Smooth muscle cell (in vitro differentiated cells): ENCODE measurements around the gene ZC3H18. TPM values are rescaled to one million over a fixed set of nuclear protein-coding genes. Genes with fewer than 3 reads are reported as not detected.
A peak's percentile ranks its signal among the peaks of the same experiment; 100 is the strongest.

Source experiments
- DNase-seq: peaks from one replicate; lab custom pipeline; 2025; ENCODE audit not compliant: unreplicated experiment; lab: John Stamatoyannopoulos, UW
- H2AFZ ChIP-seq: fragments of 200-600 bp; sonication (generic); 2 replicates; pipeline ENCODE4 v1.6.0; 2016; ENCODE audit warnings: antibody characterized with exemption, low read depth, mild to moderate bottlenecking
- H3F3A ChIP-seq: fragments of 200-600 bp; sonication (generic); 2 replicates; pipeline ENCODE4 v1.6.0; 2017; ENCODE audit warnings: antibody characterized with exemption, low read depth
- H3K27ac ChIP-seq: fragments of 200-600 bp; sonication (generic); 2 replicates; pipeline ENCODE4 v1.5.1; 2016; ENCODE audit warnings: low read depth, mild to moderate bottlenecking
- H3K27me3 ChIP-seq: fragments of 200-600 bp; sonication (generic); 2 replicates; pipeline ENCODE4 v1.6.1; 2016; ENCODE audit warnings: low read depth, mild to moderate bottlenecking
- H3K36me3 ChIP-seq: fragments of 200-600 bp; sonication (generic); 2 replicates; pipeline ENCODE4 v1.5.1; 2016; ENCODE audit warnings: low read depth
- H3K4me1 ChIP-seq: fragments of 200-600 bp; sonication (generic); 2 replicates; pipeline ENCODE4 v1.5.1; 2016; ENCODE audit warnings: low read depth
- H3K4me2 ChIP-seq: fragments of 200-600 bp; sonication (generic); 2 replicates; pipeline ENCODE4 v1.6.0; 2016; ENCODE audit warnings: mild to moderate bottlenecking
- H3K4me3 ChIP-seq: fragments of 200-600 bp; sonication (generic); 2 replicates; pipeline ENCODE4 v1.5.1; 2016; ENCODE audit warnings: mild to moderate bottlenecking
- H3K79me2 ChIP-seq: fragments of 200-600 bp; sonication (generic); 2 replicates; pipeline ENCODE4 v1.6.0; 2016; ENCODE audit warnings: low read depth, mild to moderate bottlenecking
- H3K9ac ChIP-seq: fragments of 200-600 bp; sonication (generic); 2 replicates; pipeline ENCODE4 v1.6.0; 2016; ENCODE audit warnings: low read depth
- H3K9me3 ChIP-seq: fragments of 200-600 bp; sonication (generic); replicated peaks from 2 replicates; pipeline ENCODE4 v1.5.1; 2016; ENCODE audit warnings: low read depth
- H4K20me1 ChIP-seq: fragments of 200-600 bp; sonication (generic); 2 replicates; pipeline ENCODE4 v1.6.0; 2016; ENCODE audit warnings: low read depth
- WGBS: methylation state at CpG from one replicate; pipeline ENCODE4 v1.1.7; 2016; ENCODE audit warnings: low lambda C conversion rate; 5-methylcytosine and 5-hydroxymethylcytosine counted together
- polyA plus RNA-seq: library from polyadenylated mRNA; unstranded; fragments of >200 nt; fragmentation: Nextera tagmentation; extraction: Ambion mirVana; gene quantifications from 2 replicates; pipeline ENCODE4 v1.2.1, GENCODE V29; 2016
- total RNA-seq: library from RNA; depleted of rRNA; stranded (reverse); fragments of >200 nt; gene quantifications from 2 replicates; pipeline ENCODE4 v1.2.3, GENCODE V29; 2014
- TF ChIP-seq, protein P1 (sequence below): fragments of 200-600 bp; sonication (generic); IDR thresholded peaks from 2 replicates; pipeline ENCODE4 v1.5.1; 2017; ENCODE audit warnings: borderline replicate concordance, mild to moderate bottlenecking, antibody characterized with exemption; ENCODE audit not compliant: insufficient read depth, poor library complexity, severe bottlenecking

The ZC3H18 gene
- total and polyA plus RNA-seq, 2 experiments from 2014 or later, result 14.6 to 30.4 TPM

DNA sequence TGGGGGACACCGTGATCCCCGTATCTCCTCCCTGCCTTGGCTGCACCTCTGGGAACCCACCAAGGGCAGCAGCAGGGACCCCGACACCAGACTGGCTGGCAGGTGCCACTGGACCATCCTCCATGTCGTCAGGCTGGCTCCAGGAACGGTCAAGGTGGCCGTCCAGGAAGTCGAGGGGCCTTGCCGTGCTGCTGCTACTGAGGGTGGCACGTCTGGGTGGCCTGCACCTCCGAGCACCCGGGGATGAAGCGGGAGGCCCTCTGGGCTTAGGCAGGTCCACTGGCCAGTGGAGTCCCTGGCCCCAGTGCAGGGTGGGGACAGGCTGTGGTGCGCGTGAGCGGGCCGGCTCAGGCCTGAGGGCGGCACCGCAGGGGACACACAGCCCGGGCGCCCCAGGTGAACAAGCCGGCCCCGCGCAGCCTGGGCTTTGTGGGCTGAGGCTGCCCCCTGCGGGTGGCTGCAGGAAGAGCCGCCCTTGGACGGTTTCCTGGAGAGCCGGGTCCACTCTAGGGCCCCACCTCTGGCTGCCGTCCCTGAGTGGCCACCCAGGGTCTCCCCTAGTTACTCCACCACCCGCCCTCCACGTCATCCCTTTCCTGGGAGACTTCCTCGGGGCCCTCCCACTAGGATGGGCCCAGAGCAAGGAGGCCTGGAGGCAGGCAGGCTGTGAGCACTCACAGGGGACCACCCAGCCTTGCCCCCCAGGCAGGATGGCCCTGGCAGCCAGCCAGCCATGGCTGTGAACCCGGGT lies 42.8 kb upstream of the ZC3H18 start:
- Histone ChIP-seq H3F3A (peaks cover 7% of the 10 kb centered on the region), H3K9ac (no peak overlapping the region)
- DNase-seq, result peak; percentile 12

DNA sequence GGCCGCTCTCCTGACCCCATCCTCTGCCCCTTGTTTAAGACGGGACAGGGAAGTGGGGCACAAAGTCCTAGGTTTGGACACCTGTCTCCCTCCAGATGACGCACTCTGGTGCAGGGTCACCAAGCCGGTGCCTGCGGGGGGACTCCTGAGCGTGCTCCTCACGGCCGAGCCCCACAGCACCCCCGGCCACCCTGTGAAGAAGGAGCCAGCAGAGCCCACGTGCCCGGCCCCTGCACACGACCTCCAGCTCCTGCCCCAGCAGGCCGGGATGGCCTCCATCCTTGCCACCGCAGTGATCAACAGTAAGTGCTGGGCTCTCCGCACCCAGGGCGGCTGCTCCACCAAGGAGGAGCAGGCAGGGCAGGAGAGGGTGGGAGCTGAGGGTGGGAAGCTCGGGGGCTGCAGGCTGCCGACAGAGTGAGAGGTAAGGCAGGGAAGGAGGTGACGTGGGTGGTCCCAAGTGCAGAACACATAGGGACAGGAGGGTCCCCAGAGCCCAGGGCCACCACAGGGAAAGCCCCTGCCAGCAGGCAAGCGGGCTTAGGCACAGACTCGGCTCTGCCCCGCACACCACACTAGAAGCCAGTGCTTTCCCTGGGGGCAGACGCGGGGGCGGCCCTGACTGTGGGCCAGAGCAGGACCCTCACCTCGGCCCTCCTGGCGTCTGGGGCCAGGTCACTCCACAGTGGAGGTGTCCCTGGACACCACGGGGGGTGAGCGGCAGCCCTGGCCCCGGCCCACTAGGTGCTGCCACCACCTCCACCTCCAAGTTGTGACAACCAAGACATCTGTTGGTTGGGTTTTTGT lies 42.1 kb upstream of the ZC3H18 start:
- Histone ChIP-seq H3K4me1 (no peaks in the 10 kb centered on the region), H4K20me1 (peaks cover 23% of the 10 kb centered on the region), H3K79me2 (no peaks in the 10 kb centered on the region), H3K4me2 (no peak overlapping the region), H2AFZ (no peak overlapping the region), H3K27me3 (no peaks in the 10 kb centered on the region), H3F3A (peaks cover 7% of the 10 kb centered on the region), H3K36me3 (no peaks in the 10 kb centered on the region), H3K9me3 (no peaks in the 10 kb centered on the region), H3K27ac (no peak overlapping the region), H3K9ac (no peak overlapping the region), H3K4me3 (no peak overlapping the region)
- WGBS, result 79% methylated on average over 18 of the region's 30 CpGs
- DNase-seq, result no peak
- TF ChIP-seq, protein P1, sequence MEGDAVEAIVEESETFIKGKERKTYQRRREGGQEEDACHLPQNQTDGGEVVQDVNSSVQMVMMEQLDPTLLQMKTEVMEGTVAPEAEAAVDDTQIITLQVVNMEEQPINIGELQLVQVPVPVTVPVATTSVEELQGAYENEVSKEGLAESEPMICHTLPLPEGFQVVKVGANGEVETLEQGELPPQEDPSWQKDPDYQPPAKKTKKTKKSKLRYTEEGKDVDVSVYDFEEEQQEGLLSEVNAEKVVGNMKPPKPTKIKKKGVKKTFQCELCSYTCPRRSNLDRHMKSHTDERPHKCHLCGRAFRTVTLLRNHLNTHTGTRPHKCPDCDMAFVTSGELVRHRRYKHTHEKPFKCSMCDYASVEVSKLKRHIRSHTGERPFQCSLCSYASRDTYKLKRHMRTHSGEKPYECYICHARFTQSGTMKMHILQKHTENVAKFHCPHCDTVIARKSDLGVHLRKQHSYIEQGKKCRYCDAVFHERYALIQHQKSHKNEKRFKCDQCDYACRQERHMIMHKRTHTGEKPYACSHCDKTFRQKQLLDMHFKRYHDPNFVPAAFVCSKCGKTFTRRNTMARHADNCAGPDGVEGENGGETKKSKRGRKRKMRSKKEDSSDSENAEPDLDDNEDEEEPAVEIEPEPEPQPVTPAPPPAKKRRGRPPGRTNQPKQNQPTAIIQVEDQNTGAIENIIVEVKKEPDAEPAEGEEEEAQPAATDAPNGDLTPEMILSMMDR, result no peak

More for the DNA sequence above, 42.8 kb upstream of the ZC3H18 start:
- Histone ChIP-seq H3K4me3 (no peak overlapping the region), H3K9me3 (no peaks in the 10 kb centered on the region), H3K27ac (no peak overlapping the region), H3K36me3 (no peaks in the 10 kb centered on the region), H3K27me3 (no peaks in the 10 kb centered on the region), H4K20me1 (peaks cover 23% of the 10 kb centered on the region), H3K4me1 (no peaks in the 10 kb centered on the region), H2AFZ (no peak overlapping the region), H3K4me2 (no peak overlapping the region), H3K79me2 (no peaks in the 10 kb centered on the region)
- WGBS, result 52% methylated on average over 27 of the region's 32 CpGs
- TF ChIP-seq, protein P1, result peak; percentile 82

DNA sequence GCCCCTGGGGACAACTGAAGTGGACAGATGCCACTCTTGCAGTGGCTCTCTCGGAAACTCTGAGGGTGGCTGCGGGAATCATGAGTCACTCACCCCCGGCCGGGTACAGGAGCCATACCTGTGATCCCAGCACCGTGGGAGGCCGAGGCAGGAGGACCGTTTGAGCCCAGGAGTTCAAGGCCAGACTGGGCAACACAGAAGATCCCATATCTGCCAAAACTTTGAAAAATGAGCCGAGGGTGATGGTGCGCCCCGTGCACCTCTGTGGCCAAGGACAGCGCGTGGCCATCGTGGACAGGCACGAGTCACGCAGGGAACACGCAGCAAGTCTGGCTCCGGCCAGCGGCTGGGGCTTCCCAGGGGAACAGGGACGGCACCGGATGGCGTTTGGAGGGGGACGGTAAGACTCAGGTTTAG lies 41.3 kb upstream of the ZC3H18 start:
- peaks cover 20% of the 10 kb centered on the region for H4K20me1 ChIP-seq
- no peak overlapping the region for H3K4me3 ChIP-seq
- 89% methylated on average over 22 of the region's 22 CpGs for WGBS
- H3K9ac ChIP-seq, result no peak overlapping the region
- H3K36me3 ChIP-seq, result no peaks in the 10 kb centered on the region
- H3K4me1 ChIP-seq, result no peaks in the 10 kb centered on the region
- no peaks in the 10 kb centered on the region for H3K79me2 ChIP-seq
- no peak overlapping the region for H3K4me2 ChIP-seq
- TF ChIP-seq, protein P1, result no peak
- H3K27ac ChIP-seq, result no peak overlapping the region
- H3K27me3 ChIP-seq, result no peaks in the 10 kb centered on the region
- no peaks in the 10 kb centered on the region for H3K9me3 ChIP-seq
- peaks cover 7% of the 10 kb centered on the region for H3F3A ChIP-seq
- no peak overlapping the region for H2AFZ ChIP-seq
- DNase-seq, result no peak
